Neural progenitor cell (in vitro differentiated cells): ENCODE measurements around the gene FASN. TPM values are rescaled to one million over a fixed set of nuclear protein-coding genes. Genes with fewer than 3 reads are reported as not detected.

Source experiments
- DNase-seq: peaks from one replicate; pipeline ENCODE4 v3.0.0-alpha.2; 2016; ENCODE audit warnings: low spot score
- H2AFZ ChIP-seq: fragments of 200-600 bp; sonication (generic); replicated peaks from 2 replicates; pipeline ENCODE4 v1.6.1; 2016; ENCODE audit warnings: antibody characterized with exemption
- H3F3A ChIP-seq: fragments of 200-600 bp; sonication (generic); 2 replicates; pipeline ENCODE4 v1.6.1; 2016; ENCODE audit warnings: antibody characterized with exemption, low read depth
- H3K27ac ChIP-seq: fragments of 200-600 bp; sonication (generic); 2 replicates; pipeline ENCODE4 v1.5.1; 2016; ENCODE audit warnings: mild to moderate bottlenecking
- H3K27me3 ChIP-seq: fragments of 200-600 bp; sonication (generic); 2 replicates; pipeline ENCODE4 v1.6.1; 2016; ENCODE audit warnings: mild to moderate bottlenecking, moderate library complexity
- H3K36me3 ChIP-seq: fragments of 200-600 bp; sonication (generic); 2 replicates; pipeline ENCODE4 v1.5.1; 2016
- H3K4me1 ChIP-seq: fragments of 200-600 bp; sonication (generic); 2 replicates; pipeline ENCODE4 v1.6.1; 2016; ENCODE audit warnings: mixed run types
- H3K4me2 ChIP-seq: fragments of 200-600 bp; sonication (generic); 2 replicates; pipeline ENCODE4 v1.6.1; 2016
- H3K4me3 ChIP-seq: fragments of 200-600 bp; sonication (generic); 2 replicates; pipeline ENCODE4 v1.5.1; 2016
- H3K79me2 ChIP-seq: fragments of 200-600 bp; sonication (generic); 2 replicates; pipeline ENCODE4 v1.6.1; 2016; ENCODE audit warnings: low read depth
- H3K9ac ChIP-seq: fragments of 200-600 bp; sonication (generic); 2 replicates; pipeline ENCODE4 v1.6.1; 2016
- H3K9me3 ChIP-seq: fragments of 200-600 bp; sonication (generic); 2 replicates; pipeline ENCODE4 v1.5.1; 2016; ENCODE audit warnings: low read depth
- H4K20me1 ChIP-seq: fragments of 200-600 bp; sonication (generic); 2 replicates; pipeline ENCODE4 v1.6.1; 2016; ENCODE audit warnings: low read depth
- H3K27ac Mint-ChIP-seq: 3 replicates; pipeline ENCODE4 v1.8.0; 2021; ENCODE audit warnings: mixed read lengths
- H3K27me3 Mint-ChIP-seq: 2 replicates; pipeline ENCODE4 v1.8.0; 2022; ENCODE audit warnings: low read depth, mild to moderate bottlenecking, inconsistent platforms, moderate library complexity, mixed read lengths; ENCODE audit not compliant: insufficient read depth
- H3K36me3 Mint-ChIP-seq: 3 replicates; pipeline ENCODE4 v1.8.0; 2021; ENCODE audit warnings: mixed read lengths
- H3K4me1 Mint-ChIP-seq: 3 replicates; pipeline ENCODE4 v1.8.0; 2021; ENCODE audit warnings: mixed read lengths
- H3K4me3 Mint-ChIP-seq: 3 replicates; pipeline ENCODE4 v1.8.0; 2021; ENCODE audit warnings: mild to moderate bottlenecking, moderate library complexity, mixed read lengths
- H3K9me3 Mint-ChIP-seq: 3 replicates; pipeline ENCODE4 v1.8.0; 2020; ENCODE audit warnings: mixed read lengths
- CTCF ChIP-seq: fragments of 200-600 bp; sonication (generic); IDR thresholded peaks from 2 replicates; pipeline ENCODE4 v1.5.1; 2017; ENCODE audit warnings: antibody characterized with exemption, mild to moderate bottlenecking
- EZH2 ChIP-seq: fragments of 200-600 bp; sonication (generic); IDR thresholded peaks from 2 replicates; pipeline ENCODE4 v1.6.1; 2017; ENCODE audit warnings: antibody characterized with exemption, mild to moderate bottlenecking, moderate library complexity
- EZH2phosphoT487 ChIP-seq: fragments of 200-600 bp; sonication (generic); IDR thresholded peaks from 2 replicates; pipeline ENCODE4 v1.6.1; 2017; ENCODE audit warnings: antibody characterized with exemption
- total RNA-seq: library from RNA; depleted of rRNA; stranded (reverse); fragments of >200 nt; gene quantifications from 2 replicates; pipeline ENCODE4 v1.2.3, GENCODE V29; 2015; ENCODE audit warnings: low replicate concordance

FASN gene
- total RNA-seq, 1 donor from 2014 or later = 77.9 TPM

DNA sequence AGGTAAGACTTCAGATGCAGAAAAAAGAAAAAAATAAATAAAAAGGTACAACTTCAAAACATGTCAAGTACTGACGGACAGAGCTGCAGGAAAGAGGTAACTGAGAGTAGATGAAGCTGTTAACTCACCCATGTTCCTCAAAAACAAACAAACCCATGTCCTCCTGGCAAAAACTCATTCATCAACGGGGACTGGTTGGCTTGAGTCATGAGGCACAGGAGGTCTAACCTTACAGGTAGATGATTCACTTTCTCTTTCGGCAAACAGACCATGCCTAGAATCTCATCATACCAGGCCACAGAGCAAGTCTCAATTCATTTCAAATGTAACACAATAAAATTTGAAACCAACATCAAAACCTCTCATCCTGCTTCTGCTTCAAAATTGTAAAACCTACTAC, 12.3 kb upstream of the FASN start:
- Mint-ChIP-seq H3K27ac (no peak overlapping the region), H3K4me3 (no peak overlapping the region), H3K27me3 (peaks cover 12% of the 10 kb centered on the region), H3K36me3 (peaks cover 8% of the 10 kb centered on the region), H3K4me1 (peaks cover 20% of the 10 kb centered on the region), H3K9me3 (no peaks in the 10 kb centered on the region)
- no peaks in the 10 kb centered on the region for H3K27me3 ChIP-seq
- no peaks in the 10 kb centered on the region for H3K36me3 ChIP-seq
- no peak overlapping the region for H3K27ac ChIP-seq
- no peak overlapping the region for H3K9ac ChIP-seq
- no peaks in the 10 kb centered on the region for H3K9me3 ChIP-seq
- no peak overlapping the region for H2AFZ ChIP-seq
- peaks cover 11% of the 10 kb centered on the region for H3K4me1 ChIP-seq
- no peaks in the 10 kb centered on the region for H3K79me2 ChIP-seq
- no peaks in the 10 kb centered on the region for H4K20me1 ChIP-seq
- H3K4me3 ChIP-seq = no peak overlapping the region
- peaks cover 8% of the 10 kb centered on the region for H3F3A ChIP-seq
- H3K4me2 ChIP-seq = no peak overlapping the region
- TF ChIP-seq CTCF (no peak), EZH2phosphoT487 (no peak), EZH2 (no peak)
- no peak for DNase-seq

GRCh38 chr17:82108961-82109475, 11.0 kb upstream of the FASN start:
- no peak for DNase-seq
- Histone ChIP-seq H3K9me3 (no peaks in the 10 kb centered on the region), H3K4me3 (no peak overlapping the region), H3K36me3 (no peaks in the 10 kb centered on the region), H3K9ac (no peak overlapping the region), H3F3A (peaks cover 21% of the 10 kb centered on the region), H2AFZ (no peak overlapping the region), H3K4me2 (no peak overlapping the region), H4K20me1 (no peaks in the 10 kb centered on the region), H3K27ac (no peak overlapping the region), H3K4me1 (peaks cover 21% of the 10 kb centered on the region), H3K27me3 (no peaks in the 10 kb centered on the region), H3K79me2 (no peaks in the 10 kb centered on the region)
- Mint-ChIP-seq H3K4me3 (peak overlapping the region; percentile 27), H3K27me3 (peaks cover 11% of the 10 kb centered on the region), H3K36me3 (peaks cover 7% of the 10 kb centered on the region), H3K9me3 (no peaks in the 10 kb centered on the region), H3K4me1 (peaks cover 26% of the 10 kb centered on the region), H3K27ac (peak overlapping the region; percentile 74)
- TF ChIP-seq EZH2phosphoT487 (no peak), CTCF (no peak)

DNA sequence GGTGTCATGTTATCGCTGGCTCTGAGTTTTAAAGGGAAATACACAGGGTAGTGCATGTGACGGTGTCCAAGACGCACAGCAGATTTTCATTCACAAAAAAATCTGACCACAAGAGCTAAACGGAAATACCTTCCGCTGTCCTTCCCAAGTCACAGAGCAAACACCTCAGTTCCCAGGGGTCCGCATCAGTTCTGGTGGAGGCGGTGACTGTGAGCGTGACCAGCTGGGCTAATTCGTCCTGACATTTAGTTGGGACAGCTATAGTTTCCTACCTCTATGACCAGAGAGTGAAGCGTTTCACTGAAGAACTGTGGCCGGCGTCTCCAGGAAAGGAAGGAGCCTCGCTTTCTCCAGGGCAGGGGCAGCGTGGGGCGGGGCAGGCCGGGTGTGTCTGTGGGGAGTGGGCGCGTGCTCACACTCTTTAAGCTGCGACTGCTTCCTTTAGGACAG, 10.5 kb upstream of the FASN start:
- H3K4me1 Mint-ChIP-seq = peaks cover 29% of the 10 kb centered on the region

More for the DNA sequence above, 10.5 kb upstream of the FASN start:
- peaks cover 8% of the 10 kb centered on the region for H3K27me3 Mint-ChIP-seq
- no peaks in the 10 kb centered on the region for H3K9me3 Mint-ChIP-seq
- Histone ChIP-seq H3K27ac (no peak overlapping the region), H3K4me3 (no peak overlapping the region), H3K4me2 (no peak overlapping the region), H3K9me3 (no peaks in the 10 kb centered on the region), H3K79me2 (no peaks in the 10 kb centered on the region), H4K20me1 (no peaks in the 10 kb centered on the region), H3K4me1 (peaks cover 26% of the 10 kb centered on the region), H3K9ac (no peak overlapping the region), H3F3A (peaks cover 26% of the 10 kb centered on the region), H3K36me3 (no peaks in the 10 kb centered on the region), H2AFZ (no peak overlapping the region), H3K27me3 (no peaks in the 10 kb centered on the region)
- DNase-seq = no peak
- TF ChIP-seq CTCF = no peak
- peak overlapping the region; percentile 27 for H3K4me3 Mint-ChIP-seq
- H3K27ac Mint-ChIP-seq = peak overlapping the region; percentile 74
- peaks cover 6% of the 10 kb centered on the region for H3K36me3 Mint-ChIP-seq
